Thyroid gland (tissue), 4 donors: ENCODE results near the gene PTPN13. TPM values are rescaled to one million over a fixed set of nuclear protein-coding genes. Genes with fewer than 3 reads are reported as not detected.
"Not testable (repeated sequence)": the region's sequence is repeated elsewhere in the genome, so short reads cannot be mapped to it uniquely, and the experiment has no call there.

ENCODE experiments used
- DNase-seq, 2 donors: peaks; one replicate each; pipeline ENCODE4 v3.0.0-alpha.2; 2019
- H3K27ac ChIP-seq, 3 donors: fragments of 200-600 bp; sonication (generic); 1 replicate in 2 of 3; 2 replicates in 1 of 3; pipeline ENCODE4 v1.5.1; 2016 to 2019; ENCODE audit warnings: mild to moderate bottlenecking in 1 of 3, moderate library complexity in 1 of 3
- H3K27me3 ChIP-seq: fragments of 200-600 bp; sonication (generic); one replicate; pipeline ENCODE4 v1.5.1; 2019
- H3K36me3 ChIP-seq, 2 donors: fragments of 200-600 bp; sonication (generic); one replicate each; pipeline ENCODE4 v1.5.1; 2016 to 2019
- H3K4me1 ChIP-seq, 2 donors: fragments of 200-600 bp; sonication (generic); one replicate each; pipeline ENCODE4 v1.5.1; 2017 to 2019
- H3K4me3 ChIP-seq, 3 donors: fragments of 200-600 bp; sonication (generic); replicated peaks in 1 of 3; 1 replicate in 2 of 3; 2 replicates in 1 of 3; pipeline ENCODE4 v1.5.1; 2016; ENCODE audit warnings: mild to moderate bottlenecking in 1 of 3
- H3K9me3 ChIP-seq: fragments of 200-600 bp; sonication (generic); one replicate; pipeline ENCODE4 v1.5.1; 2017
- CTCF ChIP-seq, 6 experiments: fragments of 200-600 bp in 3 of 6; fragments of 450-650 bp in 3 of 6; sonication (generic) in 3 of 6; IDR thresholded peaks; one replicate each; pipeline ENCODE4 v1.5.1; 2016 to 2019; ENCODE audit warnings: antibody characterized with exemption in 6 of 6, mild to moderate bottlenecking in 2 of 6, inconsistent platforms in 1 of 6, moderate library complexity in 1 of 6
- POLR2A ChIP-seq, 2 donors: fragments of 450-650 bp; IDR thresholded peaks; one replicate each; pipeline ENCODE4 v1.6.1; 2017; ENCODE audit warnings: antibody characterized with exemption in 2 of 2, mild to moderate bottlenecking in 2 of 2, moderate library complexity in 1 of 2
- whole genome bisulfite sequencing, 2 donors: methylation state at CpG; one replicate each; pipeline ENCODE4 v1.1.5; 2017; 5-methylcytosine and 5-hydroxymethylcytosine counted together
- intact Hi-C: fragments of 100-400 bp; cut with DNase I; formaldehyde crosslinking; loops from one replicate; pipeline ENCODE4 v1.15.1; 2023
- total RNA-seq, 4 donors: library from RNA; depleted of rRNA; stranded (reverse); fragments of >200 nt; gene quantifications; one replicate each; pipeline ENCODE4 v1.2.3, GENCODE V29; 2016

PTPN13 gene
- total RNA-seq, 4 donors from 2014 or later = 49.7 to 89.5 (median 64.0) TPM

GRCh38 chr4:86688026-86688425 lies 93.9 kb downstream of the PTPN13 start:
- Histone ChIP-seq H3K9me3 (no peaks in the 10 kb centered on the region), H3K27me3 (no peaks in the 10 kb centered on the region), H3K4me3 (no peak overlapping the region), H3K4me1 (no peaks in the 10 kb centered on the region), H3K36me3 (no peaks in the 10 kb centered on the region), H3K27ac (no peak overlapping the region)
- intact Hi-C loops = no loop called here
- DNase-seq = no peak
- TF ChIP-seq CTCF (IDR thresholded peaks at IDR 0.05) (no peak), POLR2A (IDR thresholded peaks at IDR 0.05) (no peak)
- WGBS, 2 donors = 89 to 90% methylated on average over 2 of the region's 2 CpGs

GRCh38 chr4:86704601-86705000 lies 110.5 kb downstream of the PTPN13 start:
- Histone ChIP-seq H3K27ac (no peak overlapping the region), H3K27me3 (no peaks in the 10 kb centered on the region), H3K9me3 (no peaks in the 10 kb centered on the region), H3K36me3 (no peaks in the 10 kb centered on the region), H3K4me1 (no peaks in the 10 kb centered on the region), H3K4me3 (no peak overlapping the region)
- intact Hi-C loops = no loop called here
- DNase-seq = no peak
- TF ChIP-seq CTCF (IDR thresholded peaks at IDR 0.05) = no peak
- WGBS, 2 donors = 79 to 96% methylated on average over 3 of the region's 3 CpGs

DNA sequence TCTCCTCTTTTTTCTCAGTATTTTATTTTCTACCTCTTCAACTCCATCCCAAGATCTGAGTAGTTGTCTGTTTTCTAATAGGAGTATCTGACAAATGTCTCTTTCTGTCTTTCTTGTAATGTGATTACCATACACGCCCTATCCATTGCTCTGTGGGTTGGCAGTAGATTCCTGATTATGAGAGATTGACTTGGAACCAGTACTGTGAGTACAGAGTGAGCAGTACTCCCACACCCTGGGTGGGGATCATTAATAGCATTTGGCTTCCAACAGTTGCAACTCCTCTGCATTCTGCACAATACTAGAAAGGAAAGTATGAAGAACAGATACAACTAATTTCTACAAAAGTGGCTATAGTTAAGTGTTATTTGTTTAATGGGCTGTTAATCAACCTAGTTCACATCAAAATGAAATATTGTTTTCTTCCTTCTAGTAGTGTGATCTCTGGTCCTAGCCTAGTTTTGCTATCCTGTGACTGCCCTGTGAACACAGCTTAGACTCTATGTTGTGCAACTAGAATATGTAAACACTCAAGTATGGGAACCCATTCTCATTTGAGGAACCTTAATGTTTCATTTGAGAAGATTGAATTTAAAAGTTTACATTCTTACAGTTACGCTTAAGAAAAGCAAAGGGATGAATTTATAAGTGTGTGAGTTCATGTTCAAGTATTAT lies 112.9 kb downstream of the PTPN13 start:
- DNase-seq = no peak
- Histone ChIP-seq H3K36me3 (no peaks in the 10 kb centered on the region), H3K9me3 (no peaks in the 10 kb centered on the region), H3K4me3 (no peak overlapping the region), H3K27me3 (no peaks in the 10 kb centered on the region), H3K27ac (no peak overlapping the region), H3K4me1 (peaks cover 4 to 5% of the 10 kb centered on the region in 2 donors)
- 80 to 94% methylated on average over 2 of the region's 2 CpGs for WGBS, 2 donors
- intact Hi-C loops = no loop called here
- TF ChIP-seq POLR2A (IDR thresholded peaks at IDR 0.05) (no peak), CTCF (IDR thresholded peaks at IDR 0.05) (no peak)

GRCh38 chr4:86717651-86718050 lies 123.5 kb downstream of the PTPN13 start:
- no peak for DNase-seq
- H3K36me3 ChIP-seq = no peaks in the 10 kb centered on the region
- no peaks in the 10 kb centered on the region for H3K27me3 ChIP-seq
- no peaks in the 10 kb centered on the region for H3K4me1 ChIP-seq
- TF ChIP-seq POLR2A (IDR thresholded peaks at IDR 0.05) = no peak
- TF ChIP-seq CTCF (IDR thresholded peaks at IDR 0.05) = no peak
- no peak overlapping the region for H3K4me3 ChIP-seq
- no peak overlapping the region for H3K27ac ChIP-seq
- H3K9me3 ChIP-seq = no peaks in the 10 kb centered on the region
- intact Hi-C loops = no loop called here

GRCh38 chr4:86718152-86718551 lies 124.0 kb downstream of the PTPN13 start:
- Histone ChIP-seq H3K4me3 (no peak overlapping the region), H3K4me1 (no peaks in the 10 kb centered on the region), H3K36me3 (peaks cover 0 to 1% of the 10 kb centered on the region in 2 donors), H3K27me3 (no peaks in the 10 kb centered on the region), H3K27ac (no peak overlapping the region), H3K9me3 (no peaks in the 10 kb centered on the region)
- intact Hi-C loops = no loop called here
- no peak for DNase-seq
- WGBS, 2 donors = 92 to 97% methylated on average over 3 of the region's 3 CpGs
- TF ChIP-seq POLR2A (IDR thresholded peaks at IDR 0.05) (no peak), CTCF (IDR thresholded peaks at IDR 0.05) (no peak)

- DNase-seq, H3K27me3 ChIP-seq, H3K36me3 ChIP-seq, H3K27ac ChIP-seq, intact Hi-C loops, H3K4me3 ChIP-seq, H3K4me1 ChIP-seq, H3K9me3 ChIP-seq: not testable (repeated sequence)
- 81 to 98% methylated on average over 3 of the region's 3 CpGs for WGBS, 2 donors
Measured at GRCh38 chr4:86719149-86719548, 125.0 kb downstream of the PTPN13 start.
